ENCODE results near the gene SHLD1. TPM values are rescaled to one million over a fixed set of nuclear protein-coding genes. Genes with fewer than 3 reads are reported as not detected.

The SHLD1 gene
- polyA plus RNA-seq, 1 donor (not counting 4 experiments of a cell fraction or from before 2014, with no cell fraction given) = 3.2 TPM

DNA sequence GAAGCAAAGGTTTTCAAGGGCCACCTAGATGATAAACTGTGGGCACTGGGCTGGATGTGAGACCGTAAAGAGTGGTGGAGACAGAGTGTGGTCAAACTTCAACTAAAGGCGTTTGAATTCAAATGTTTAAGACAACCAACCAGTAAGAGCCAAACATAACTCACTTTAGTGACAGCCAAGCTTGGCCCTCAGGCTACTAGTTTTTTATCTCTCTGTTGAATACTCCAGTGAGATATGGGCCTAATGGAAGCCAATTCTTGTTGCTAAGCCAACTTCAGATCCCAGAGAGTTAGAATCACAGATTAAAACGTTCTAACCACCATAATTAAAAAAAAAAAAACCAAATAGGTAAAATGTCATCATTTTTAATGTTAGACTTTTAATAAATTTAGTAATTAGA, 142.9 kb downstream of the SHLD1 start:
- Histone ChIP-seq H3K4me3 (ENCODE audit: control insufficient read depth in 2 of 3, extremely low read depth in 1 of 3, insufficient read depth in 2 of 3, low read depth in 1 of 3, low read length in 3 of 3) (no peak overlapping the region), H3K27ac (ENCODE audit: control insufficient read depth, insufficient read depth, low read length) (no peak overlapping the region), H3K79me2 (ENCODE audit: control insufficient read depth, insufficient read depth, low read length) (no peaks in the 10 kb centered on the region), H3K36me3 (ENCODE audit: control insufficient read depth in 2 of 2, extremely low read depth in 1 of 2, insufficient read depth in 2 of 2, low read length in 2 of 2) (no peaks in the 10 kb centered on the region), H3K27me3 (ENCODE audit: control insufficient read depth, extremely low read depth, insufficient read depth, low read length) (peaks cover 4% of the 10 kb centered on the region), H2AFZ (ENCODE audit: control insufficient read depth, low read length) (no peak overlapping the region), H4K20me1 (ENCODE audit: control insufficient read depth, extremely low read depth, insufficient read depth, low read length) (no peaks in the 10 kb centered on the region), H3K4me1 (ENCODE audit: control insufficient read depth, extremely low read depth, insufficient read depth, low read length) (no peaks in the 10 kb centered on the region), H3K9ac (ENCODE audit: control insufficient read depth, extremely low read depth, insufficient read depth, low read length) (no peak overlapping the region), H3K9me1 (ENCODE audit: control insufficient read depth, extremely low read depth, insufficient read depth, low read length) (no peaks in the 10 kb centered on the region), H3K9me3 (ENCODE audit: control insufficient read depth, low read depth, low read length) (no peaks in the 10 kb centered on the region), H3K4me2 (ENCODE audit: control insufficient read depth, extremely low read depth, insufficient read depth, low read depth, low read length) (no peak overlapping the region)
- no peak for FAIRE-seq
- no peak for TF ChIP-seq EZH2 (IDR thresholded peaks at IDR 0.05; ENCODE audit: low read length)
- TF ChIP-seq, protein P1, sequence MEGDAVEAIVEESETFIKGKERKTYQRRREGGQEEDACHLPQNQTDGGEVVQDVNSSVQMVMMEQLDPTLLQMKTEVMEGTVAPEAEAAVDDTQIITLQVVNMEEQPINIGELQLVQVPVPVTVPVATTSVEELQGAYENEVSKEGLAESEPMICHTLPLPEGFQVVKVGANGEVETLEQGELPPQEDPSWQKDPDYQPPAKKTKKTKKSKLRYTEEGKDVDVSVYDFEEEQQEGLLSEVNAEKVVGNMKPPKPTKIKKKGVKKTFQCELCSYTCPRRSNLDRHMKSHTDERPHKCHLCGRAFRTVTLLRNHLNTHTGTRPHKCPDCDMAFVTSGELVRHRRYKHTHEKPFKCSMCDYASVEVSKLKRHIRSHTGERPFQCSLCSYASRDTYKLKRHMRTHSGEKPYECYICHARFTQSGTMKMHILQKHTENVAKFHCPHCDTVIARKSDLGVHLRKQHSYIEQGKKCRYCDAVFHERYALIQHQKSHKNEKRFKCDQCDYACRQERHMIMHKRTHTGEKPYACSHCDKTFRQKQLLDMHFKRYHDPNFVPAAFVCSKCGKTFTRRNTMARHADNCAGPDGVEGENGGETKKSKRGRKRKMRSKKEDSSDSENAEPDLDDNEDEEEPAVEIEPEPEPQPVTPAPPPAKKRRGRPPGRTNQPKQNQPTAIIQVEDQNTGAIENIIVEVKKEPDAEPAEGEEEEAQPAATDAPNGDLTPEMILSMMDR (optimal IDR thresholded peaks at IDR 0.05 in 1 of 3, IDR thresholded peaks at IDR 0.05 in 1 of 3, conservative IDR thresholded peaks at IDR 0.05 in 1 of 3; ENCODE audit: extremely low read depth in 1 of 3, insufficient read depth in 2 of 3, low read length in 3 of 3) = no peak
- DNase-seq (ENCODE audit: low read depth, low spot score) = no peak
- dilution Hi-C loops (cut with MboI; ENCODE audit: extremely low pct_ligation_motif_present, low sequenced_read_pairs) = no loop called here

DNA sequence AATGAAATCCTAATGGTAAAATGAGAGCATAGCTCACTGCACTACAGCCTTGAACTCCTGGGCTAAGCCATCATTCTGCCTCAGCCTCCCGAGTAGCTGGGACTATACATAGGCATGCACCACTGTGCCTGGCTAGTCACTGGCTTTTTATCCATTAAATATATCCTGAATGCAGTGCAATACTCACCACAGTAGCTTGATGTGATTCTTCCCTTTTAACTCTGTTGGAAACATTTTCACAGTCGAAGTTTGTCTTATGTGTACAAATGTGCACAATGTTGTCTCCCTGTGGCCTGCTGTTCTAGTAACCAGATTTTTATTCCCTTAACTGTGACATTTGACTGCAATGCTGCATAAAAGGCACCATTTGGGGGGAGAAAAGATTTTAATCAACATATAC, 143.4 kb downstream of the SHLD1 start:
- Histone ChIP-seq H3K4me2 (ENCODE audit: control insufficient read depth, extremely low read depth, insufficient read depth, low read depth, low read length) (no peak overlapping the region), H3K4me1 (ENCODE audit: control insufficient read depth, extremely low read depth, insufficient read depth, low read length) (no peaks in the 10 kb centered on the region), H3K9me1 (ENCODE audit: control insufficient read depth, extremely low read depth, insufficient read depth, low read length) (no peaks in the 10 kb centered on the region), H3K36me3 (ENCODE audit: control insufficient read depth in 2 of 2, extremely low read depth in 1 of 2, insufficient read depth in 2 of 2, low read length in 2 of 2) (no peaks in the 10 kb centered on the region), H3K27ac (ENCODE audit: control insufficient read depth, insufficient read depth, low read length) (no peak overlapping the region), H3K79me2 (ENCODE audit: control insufficient read depth, insufficient read depth, low read length) (no peaks in the 10 kb centered on the region), H4K20me1 (ENCODE audit: control insufficient read depth, extremely low read depth, insufficient read depth, low read length) (no peaks in the 10 kb centered on the region), H3K9ac (ENCODE audit: control insufficient read depth, extremely low read depth, insufficient read depth, low read length) (no peak overlapping the region), H2AFZ (ENCODE audit: control insufficient read depth, low read length) (no peak overlapping the region), H3K27me3 (ENCODE audit: control insufficient read depth, extremely low read depth, insufficient read depth, low read length) (peaks cover 4% of the 10 kb centered on the region), H3K9me3 (ENCODE audit: control insufficient read depth, low read depth, low read length) (no peaks in the 10 kb centered on the region), H3K4me3 (ENCODE audit: control insufficient read depth in 2 of 3, extremely low read depth in 1 of 3, insufficient read depth in 2 of 3, low read depth in 1 of 3, low read length in 3 of 3) (no peak overlapping the region)
- DNase-seq (ENCODE audit: low read depth, low spot score) (no peak), FAIRE-seq (no peak)
- dilution Hi-C loops (cut with MboI; ENCODE audit: extremely low pct_ligation_motif_present, low sequenced_read_pairs) = no loop called here
- TF ChIP-seq EZH2 (IDR thresholded peaks at IDR 0.05; ENCODE audit: low read length) = no peak
- TF ChIP-seq, protein P1 (optimal IDR thresholded peaks at IDR 0.05 in 1 of 3, IDR thresholded peaks at IDR 0.05 in 1 of 3, conservative IDR thresholded peaks at IDR 0.05 in 1 of 3; ENCODE audit: extremely low read depth in 1 of 3, insufficient read depth in 2 of 3, low read length in 3 of 3) = no peak

All from keratinocyte (primary cell).